Bronchial epithelial cell (primary cell): ENCODE data around the gene GIGYF1. TPM values are rescaled to one million over a fixed set of nuclear protein-coding genes. Genes with fewer than 3 reads are reported as not detected.

Experiments used
- DNase-seq: peaks from one replicate; pipeline ENCODE4 v3.0.0-alpha.2; 2010; ENCODE audit warnings: low read depth
- FAIRE-seq: peaks from 2 replicates; lab custom pipeline; 2011; peaks lifted over from hg19 to GRCh38; lab: Jason Lieb, UNC
- H3K27me3 ChIP-seq: 2 replicates; pipeline ENCODE4 v1.5.1; 2011; ENCODE audit warnings: low read length; ENCODE audit not compliant: control insufficient read depth, insufficient read depth
- H3K36me3 ChIP-seq: 2 replicates; pipeline ENCODE4 v1.5.1; 2011; ENCODE audit warnings: low read length; ENCODE audit not compliant: control insufficient read depth, insufficient read depth
- H3K4me3 ChIP-seq: 2 replicates; pipeline ENCODE4 v1.5.1; 2011; ENCODE audit warnings: mild to moderate bottlenecking, low read depth, low read length, control low read depth
- total RNA-seq: library from RNA; depleted of rRNA; stranded (reverse); fragments of >200 nt; gene quantifications from 2 replicates; pipeline ENCODE4 v1.2.1, GENCODE V29; 2014
- TF ChIP-seq, protein P1 (sequence below): IDR thresholded peaks from 2 replicates; pipeline ENCODE4 v1.5.1; 2011; ENCODE audit warnings: mild to moderate bottlenecking, moderate library complexity, low read length, control low read depth, inconsistent platforms; ENCODE audit not compliant: insufficient read depth, severe bottlenecking

The GIGYF1 gene
- total RNA-seq, 1 donor from 2014 or later = 14.2 TPM

DNA sequence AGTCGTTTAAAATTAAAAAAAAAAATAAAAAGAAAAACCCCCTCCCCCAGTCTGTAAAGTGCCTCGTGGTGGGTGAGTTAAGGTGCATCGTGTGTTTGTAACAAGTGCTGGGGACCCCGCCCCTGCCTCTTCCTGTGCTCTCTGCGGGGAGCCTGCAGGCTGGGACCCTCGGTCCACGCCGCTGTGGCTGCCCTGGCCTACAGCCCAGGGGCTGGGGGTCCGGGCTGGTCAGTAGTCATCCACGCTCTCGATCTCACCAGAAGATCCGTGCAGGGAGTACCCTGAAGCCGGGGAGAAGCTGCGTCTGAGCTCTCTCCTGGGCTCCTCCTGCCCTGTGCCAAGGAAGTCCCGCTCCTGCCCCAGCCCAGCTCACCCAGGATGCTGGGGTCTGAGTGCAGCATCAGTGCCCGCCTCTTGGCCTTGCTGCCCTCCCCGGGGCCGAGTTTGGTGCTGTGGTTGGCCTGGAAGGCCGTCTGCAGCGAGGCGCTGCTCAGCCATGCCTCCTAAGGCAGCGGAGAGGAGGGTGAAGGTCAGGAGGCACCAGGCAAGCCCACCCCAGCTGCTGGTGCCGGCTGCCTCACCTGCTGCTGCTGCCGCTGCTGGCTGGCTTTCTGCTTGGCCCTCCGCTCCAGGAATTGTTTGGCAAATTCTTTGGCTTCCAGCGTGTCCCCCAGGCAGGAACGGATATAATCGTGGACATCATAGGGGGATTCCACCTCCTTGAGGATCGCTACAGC, 12.4 kb downstream of the GIGYF1 start:
- FAIRE-seq (no peak), DNase-seq (no peak)
- Histone ChIP-seq H3K4me3 (no peak overlapping the region), H3K27me3 (no peaks in the 10 kb centered on the region), H3K36me3 (peaks cover 38% of the 10 kb centered on the region)
- TF ChIP-seq, protein P1, sequence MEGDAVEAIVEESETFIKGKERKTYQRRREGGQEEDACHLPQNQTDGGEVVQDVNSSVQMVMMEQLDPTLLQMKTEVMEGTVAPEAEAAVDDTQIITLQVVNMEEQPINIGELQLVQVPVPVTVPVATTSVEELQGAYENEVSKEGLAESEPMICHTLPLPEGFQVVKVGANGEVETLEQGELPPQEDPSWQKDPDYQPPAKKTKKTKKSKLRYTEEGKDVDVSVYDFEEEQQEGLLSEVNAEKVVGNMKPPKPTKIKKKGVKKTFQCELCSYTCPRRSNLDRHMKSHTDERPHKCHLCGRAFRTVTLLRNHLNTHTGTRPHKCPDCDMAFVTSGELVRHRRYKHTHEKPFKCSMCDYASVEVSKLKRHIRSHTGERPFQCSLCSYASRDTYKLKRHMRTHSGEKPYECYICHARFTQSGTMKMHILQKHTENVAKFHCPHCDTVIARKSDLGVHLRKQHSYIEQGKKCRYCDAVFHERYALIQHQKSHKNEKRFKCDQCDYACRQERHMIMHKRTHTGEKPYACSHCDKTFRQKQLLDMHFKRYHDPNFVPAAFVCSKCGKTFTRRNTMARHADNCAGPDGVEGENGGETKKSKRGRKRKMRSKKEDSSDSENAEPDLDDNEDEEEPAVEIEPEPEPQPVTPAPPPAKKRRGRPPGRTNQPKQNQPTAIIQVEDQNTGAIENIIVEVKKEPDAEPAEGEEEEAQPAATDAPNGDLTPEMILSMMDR = no peak

DNA sequence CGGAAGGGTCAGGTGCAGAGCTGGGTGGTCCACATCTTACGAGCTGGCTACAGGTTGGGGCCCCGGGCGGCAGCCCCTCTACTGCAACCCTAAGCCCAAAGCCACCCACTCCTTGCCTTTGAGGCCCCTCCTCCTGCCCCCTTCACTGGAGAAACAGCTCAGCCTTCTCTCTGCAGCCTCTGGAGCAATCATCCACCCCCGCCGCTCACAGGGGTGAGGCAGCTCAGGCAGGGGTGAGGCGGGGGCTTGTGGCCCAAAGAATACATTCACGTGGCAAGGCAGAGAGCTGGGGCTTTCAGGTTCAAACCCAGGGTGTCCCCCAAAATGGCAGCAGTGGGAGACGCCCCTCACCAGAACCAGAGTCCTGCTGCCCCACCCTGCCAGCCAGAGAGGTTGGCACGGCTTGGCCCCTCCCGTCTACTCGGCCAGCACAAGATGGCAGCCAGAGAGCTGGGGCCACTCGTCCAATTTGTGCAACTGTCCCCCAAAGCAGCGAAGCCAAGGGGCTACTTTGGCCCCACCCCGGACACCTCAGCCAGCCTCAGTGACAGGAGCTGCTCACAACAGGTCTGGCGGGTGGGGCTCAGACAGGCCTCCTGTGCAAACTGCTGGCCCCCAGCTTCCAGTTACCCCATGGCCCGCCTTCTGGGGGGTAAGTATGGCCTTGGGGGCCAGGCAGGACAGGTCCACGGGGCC, 13.3 kb downstream of the GIGYF1 start:
- no peak for FAIRE-seq
- DNase-seq = no peak
- H3K36me3 ChIP-seq = peaks cover 42% of the 10 kb centered on the region

DNA sequence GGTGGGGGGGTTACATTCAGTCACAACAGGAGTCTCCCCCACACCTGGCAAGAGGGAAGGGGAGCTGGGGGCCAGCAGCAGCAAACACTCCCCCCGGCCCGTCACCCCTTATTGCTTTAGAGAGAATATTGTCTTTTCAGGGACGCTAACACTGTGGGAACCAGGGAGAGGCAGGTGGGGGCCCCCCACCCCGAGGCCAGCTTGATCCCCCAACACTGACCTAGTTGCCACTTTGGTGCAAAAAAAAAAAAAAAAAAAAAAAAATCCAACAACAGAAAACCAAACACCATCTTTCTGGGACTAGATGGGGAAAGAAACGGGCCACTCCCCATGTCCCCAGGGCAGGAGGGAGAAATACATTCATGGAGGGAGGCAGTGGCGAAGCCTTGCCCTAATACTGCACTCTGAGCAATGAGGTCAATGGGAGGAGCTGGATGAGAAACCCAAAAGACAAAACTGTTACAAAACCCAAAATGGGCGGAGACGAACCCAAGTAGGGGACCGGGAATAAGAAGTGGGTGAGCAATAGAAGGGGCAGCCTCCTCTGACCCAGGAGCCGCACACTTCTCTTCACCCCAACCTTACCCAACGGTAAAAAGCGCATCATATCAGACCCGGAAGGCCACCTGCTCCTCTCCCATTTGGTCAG, 14.0 kb downstream of the GIGYF1 start:
- no peak for FAIRE-seq
- H3K27me3 ChIP-seq = no peaks in the 10 kb centered on the region
- TF ChIP-seq, protein P1 = no peak
- peaks cover 39% of the 10 kb centered on the region for H3K36me3 ChIP-seq
- peak; percentile 37 for DNase-seq
- no peak overlapping the region for H3K4me3 ChIP-seq

More for the DNA sequence above, 13.3 kb downstream of the GIGYF1 start:
- no peaks in the 10 kb centered on the region for H3K27me3 ChIP-seq
- H3K4me3 ChIP-seq = no peak overlapping the region
- TF ChIP-seq, protein P1 = no peak

DNA sequence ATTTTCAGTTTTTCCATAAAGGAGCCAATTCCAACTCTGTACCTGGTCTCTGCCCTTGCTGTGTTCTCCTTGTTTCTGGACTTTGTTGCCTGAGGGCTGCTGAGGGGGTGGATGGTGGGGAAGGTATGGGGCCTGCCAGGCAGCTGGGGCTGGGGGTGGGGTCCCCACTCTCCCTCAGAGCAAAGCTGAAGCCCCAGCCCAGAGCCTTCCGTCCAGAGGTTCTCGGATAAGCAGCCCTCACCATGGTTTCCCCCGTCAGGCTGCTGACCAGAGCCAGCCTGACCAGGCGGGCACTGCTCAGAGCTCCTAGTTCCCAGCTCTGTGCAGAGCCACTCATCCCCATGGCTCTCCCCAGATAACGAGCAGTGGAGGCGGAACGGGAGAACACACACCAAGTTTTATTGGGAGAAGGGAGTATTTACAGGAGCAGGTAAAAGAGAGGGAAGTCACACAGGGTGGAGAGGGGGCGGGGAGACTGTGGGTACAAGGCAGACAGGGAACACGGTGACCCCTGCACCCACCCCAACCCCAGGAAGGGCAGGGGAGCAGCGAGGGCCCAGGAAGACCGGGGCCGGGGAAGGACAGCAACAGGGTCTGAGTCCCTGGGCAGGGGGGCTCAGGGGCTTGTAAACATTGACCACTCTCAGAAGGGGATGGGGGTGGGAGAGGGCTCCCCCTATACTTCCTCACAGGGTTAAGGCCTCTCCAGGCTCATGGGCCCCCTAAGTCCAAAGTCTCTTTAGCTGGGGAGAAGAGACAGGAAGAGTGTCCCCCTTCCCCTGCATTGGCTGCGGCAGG, 14.7 kb downstream of the GIGYF1 start:
- H3K27me3 ChIP-seq = no peaks in the 10 kb centered on the region
- H3K36me3 ChIP-seq = peaks cover 33% of the 10 kb centered on the region
- DNase-seq = no peak
- TF ChIP-seq, protein P1 = no peak
- H3K4me3 ChIP-seq = no peak overlapping the region
- no peak for FAIRE-seq

DNA sequence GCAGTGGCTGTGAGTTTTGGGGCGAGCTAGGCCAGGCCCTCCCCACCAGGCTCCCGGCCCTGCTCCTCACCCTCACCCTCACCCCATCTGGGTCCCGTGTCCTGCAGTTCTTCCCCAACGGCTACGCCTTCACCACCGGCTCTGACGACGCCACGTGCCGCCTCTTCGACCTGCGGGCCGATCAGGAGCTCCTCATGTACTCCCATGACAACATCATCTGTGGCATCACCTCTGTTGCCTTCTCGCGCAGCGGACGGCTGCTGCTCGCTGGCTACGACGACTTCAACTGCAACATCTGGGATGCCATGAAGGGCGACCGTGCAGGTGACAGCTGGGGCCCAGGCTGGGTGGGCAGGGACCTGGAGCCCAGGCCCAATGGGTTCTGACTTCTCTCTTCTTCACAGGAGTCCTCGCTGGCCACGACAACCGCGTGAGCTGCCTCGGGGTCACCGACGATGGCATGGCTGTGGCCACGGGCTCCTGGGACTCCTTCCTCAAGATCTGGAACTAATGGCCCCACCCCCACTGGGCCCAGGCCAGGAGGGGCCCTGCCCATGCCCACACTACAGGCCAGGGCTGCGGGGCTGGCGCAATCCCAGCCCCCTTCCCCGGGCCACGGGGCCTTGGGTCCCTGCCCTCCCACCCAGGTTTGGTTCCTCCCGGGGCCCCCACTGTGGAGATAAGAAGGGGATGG, 15.6 kb downstream of the GIGYF1 start:
- no peaks in the 10 kb centered on the region for H3K27me3 ChIP-seq
- FAIRE-seq (no peak), DNase-seq (no peak)
- TF ChIP-seq, protein P1 = no peak
- H3K4me3 ChIP-seq = no peak overlapping the region
- H3K36me3 ChIP-seq = peaks cover 30% of the 10 kb centered on the region
